Panc1 (cell line): ENCODE measurements around the gene POLD1.

Experiments
- CTCF ChIP-seq: fragments of 450-650 bp; IDR thresholded peaks from 2 replicates; pipeline ENCODE4 v1.5.1; 2017; ENCODE audit warnings: mild to moderate bottlenecking
- REST ChIP-seq, 2 experiments: IDR thresholded peaks; 2 replicates each; pipeline ENCODE4 v1.6.1; 2011 to 2012; ENCODE audit warnings: low read depth in 2 of 2, control low read depth in 1 of 2, low read length in 1 of 2, mild to moderate bottlenecking in 1 of 2, moderate library complexity in 1 of 2; ENCODE audit not compliant: insufficient read depth in 1 of 2
- TCF7L2 ChIP-seq: IDR thresholded peaks from 2 replicates; pipeline ENCODE4 v1.6.1; 2011; ENCODE audit warnings: mild to moderate bottlenecking, low read depth, low read length, inconsistent platforms

GRCh38 chr19:50462970-50463369 is 78.8 kb downstream of the POLD1 start:
- TF ChIP-seq CTCF (no peak), REST (IDR thresholded peaks at IDR 0.05; ENCODE audit: insufficient read depth in 1 of 2, low read depth in 2 of 2, low read length in 1 of 2) (no peak), TCF7L2 (no peak)
